NB4 (cell line): ENCODE results near the gene USB1.

ENCODE experiments used
- CTCF ChIP-seq: IDR thresholded peaks from one replicate; pipeline ENCODE4 v1.5.1; 2012; ENCODE audit warnings: low read depth, low read length
- MAX ChIP-seq: IDR thresholded peaks from 2 replicates; pipeline ENCODE4 v1.6.1; 2011; ENCODE audit warnings: low read depth, low read length
- MYC ChIP-seq: IDR thresholded peaks from 2 replicates; pipeline ENCODE4 v1.6.1; 2011; ENCODE audit warnings: low read depth, low read length
- POLR2A ChIP-seq: IDR thresholded peaks from 2 replicates; pipeline ENCODE4 v1.6.1; 2011; ENCODE audit warnings: mild to moderate bottlenecking; ENCODE audit not compliant: insufficient read length; ENCODE audit errors: extremely low read depth

DNA sequence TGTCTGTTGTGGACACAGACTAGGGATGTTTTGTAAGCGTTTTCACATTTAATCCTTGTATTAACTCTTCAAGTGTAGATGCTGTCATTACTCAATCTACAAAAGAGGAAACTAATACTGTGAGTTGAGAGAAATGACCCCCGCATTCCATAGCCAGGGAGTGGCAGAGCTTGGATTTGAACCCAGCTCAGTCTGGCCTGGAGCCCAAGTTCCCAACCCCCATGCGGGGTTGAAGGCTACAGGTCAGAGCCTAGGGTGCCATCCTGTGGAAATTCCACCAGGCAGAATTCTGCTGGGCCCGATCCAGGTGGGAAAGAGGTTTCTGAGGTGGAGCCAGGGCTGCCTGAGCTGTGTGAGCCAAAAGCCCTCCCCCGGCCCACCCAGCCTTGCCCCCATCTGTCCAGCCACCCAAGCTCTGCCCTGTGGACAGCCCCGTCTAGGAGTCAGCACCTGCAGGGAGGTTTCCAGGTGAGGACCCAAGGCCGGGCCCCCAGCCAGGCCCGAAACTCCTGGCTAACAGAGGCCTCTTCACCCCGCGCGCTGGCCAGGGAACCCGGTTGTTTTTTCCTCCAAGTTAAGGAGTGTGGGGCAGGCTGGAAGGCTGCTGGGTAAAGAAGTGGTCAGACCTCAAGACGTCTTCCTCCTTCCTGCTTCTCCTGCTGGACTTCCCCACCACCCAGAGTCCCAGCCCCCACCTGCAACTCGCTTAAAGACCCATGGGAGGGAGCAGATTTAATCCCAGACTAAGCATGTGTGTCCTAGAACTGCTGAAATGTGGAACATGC, 30.0 kb downstream of the USB1 start:
- TF ChIP-seq CTCF (no peak), POLR2A (no peak), MAX (no peak), MYC (no peak)
